SK-N-MC (cell line): Measurements from ENCODE around the gene MET.

Experiments used
- DNase-seq: peaks from one replicate; pipeline ENCODE4 v3.0.0-alpha.2; 2011; ENCODE audit warnings: low read depth, low spot score
- H3K27ac ChIP-seq: fragments of 200-600 bp; sonication (generic); 2 replicates; pipeline ENCODE4 v1.5.1; 2016; ENCODE audit warnings: mixed run types
- H3K36me3 ChIP-seq: fragments of 200-600 bp; sonication (generic); 2 replicates; pipeline ENCODE4 v1.6.1; 2017; ENCODE audit warnings: antibody characterized with exemption, low read length, mixed read lengths; ENCODE audit not compliant: insufficient read depth
- H3K4me3 ChIP-seq: fragments of 200-600 bp; sonication (generic); 2 replicates; pipeline ENCODE4 v1.5.1; 2016
- H3K9ac ChIP-seq: fragments of 200-600 bp; sonication (generic); 2 replicates; pipeline ENCODE4 v1.8.0; 2017; ENCODE audit warnings: mixed run types, mixed read lengths; ENCODE audit not compliant: insufficient read length
- H3K9me3 ChIP-seq: fragments of 200-600 bp; sonication (generic); 2 replicates; pipeline ENCODE4 v1.6.1; 2017; ENCODE audit warnings: low read depth, mild to moderate bottlenecking, antibody characterized with exemption, low read length, moderate library complexity, mixed read lengths
- EZH2 ChIP-seq: fragments of 200-600 bp; sonication (generic); IDR thresholded peaks from one replicate; pipeline ENCODE4 v1.6.1; 2017; ENCODE audit warnings: antibody characterized with exemption
- FOXP2 ChIP-seq: optimal IDR thresholded peaks from 2 replicates; pipeline ENCODE3; 2011; ENCODE audit warnings: mild to moderate bottlenecking, moderate library complexity; ENCODE audit not compliant: insufficient read depth; ENCODE audit errors: extremely low read length, control extremely low read depth
- POLR2AphosphoS5 ChIP-seq: IDR thresholded peaks from 2 replicates; pipeline ENCODE4 v1.6.1; 2012; ENCODE audit warnings: mild to moderate bottlenecking, low read depth, low read length, borderline replicate concordance

MET gene

DNA sequence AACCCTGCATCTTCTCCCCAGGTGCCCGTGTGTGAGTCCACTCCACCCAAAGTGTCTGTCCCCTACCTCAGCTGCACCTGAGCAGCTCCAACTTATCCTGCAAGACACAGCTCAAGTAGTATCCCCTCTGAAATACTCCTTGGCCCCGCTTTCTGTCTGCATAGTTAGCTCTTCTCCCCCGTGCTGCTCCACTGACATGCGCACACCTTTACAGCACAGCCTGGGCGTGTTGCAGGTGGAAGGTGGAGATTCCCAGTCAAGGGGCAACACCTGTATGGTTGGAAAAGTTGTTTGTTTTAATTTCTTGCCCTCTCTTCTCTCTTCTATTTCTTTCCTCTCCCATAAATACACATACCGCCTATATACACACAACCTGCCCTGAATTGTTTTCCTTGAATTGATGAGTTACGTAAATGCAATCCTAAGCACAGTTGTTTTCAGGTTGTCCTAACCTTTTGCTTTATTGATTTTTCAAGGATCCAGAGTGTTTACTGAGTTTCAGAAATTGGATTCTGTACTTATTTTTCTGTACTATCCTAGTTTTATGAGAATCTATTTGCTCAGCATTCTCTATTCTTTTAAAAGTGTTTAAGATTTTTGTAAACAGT is 14.9 kb downstream of the MET start:
- no peaks in the 10 kb centered on the region for H3K36me3 ChIP-seq
- H3K27ac ChIP-seq = no peak overlapping the region
- H3K9ac ChIP-seq = no peak overlapping the region
- no peak for DNase-seq
- no peaks in the 10 kb centered on the region for H3K9me3 ChIP-seq
- TF ChIP-seq FOXP2 = no peak
- TF ChIP-seq POLR2AphosphoS5 = no peak
- TF ChIP-seq EZH2 = no peak
- no peak overlapping the region for H3K4me3 ChIP-seq

DNA sequence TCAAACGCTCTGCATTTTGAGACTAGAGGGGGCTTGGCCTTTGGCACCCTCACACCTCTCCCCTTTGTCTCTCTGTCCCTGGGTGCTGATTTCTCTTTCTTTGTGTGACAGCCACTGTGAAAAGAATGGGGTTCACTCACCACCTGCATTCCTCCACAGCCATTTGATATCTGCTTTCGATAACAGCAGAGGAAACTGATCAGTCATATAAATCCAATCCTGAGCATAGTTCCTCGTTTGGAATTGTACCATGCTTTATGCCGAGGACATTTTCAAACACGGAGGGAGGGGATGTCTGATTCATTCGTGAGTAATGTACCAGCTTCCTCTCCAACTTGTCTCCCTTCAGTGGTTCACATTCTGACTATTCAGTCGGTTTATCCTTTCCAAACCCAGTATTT is 15.8 kb downstream of the MET start:
- DNase-seq = no peak
- Histone ChIP-seq H3K27ac (no peak overlapping the region), H3K36me3 (no peaks in the 10 kb centered on the region), H3K4me3 (no peak overlapping the region), H3K9ac (no peak overlapping the region), H3K9me3 (no peaks in the 10 kb centered on the region)
- TF ChIP-seq FOXP2 = no peak
- TF ChIP-seq EZH2 = no peak

DNA sequence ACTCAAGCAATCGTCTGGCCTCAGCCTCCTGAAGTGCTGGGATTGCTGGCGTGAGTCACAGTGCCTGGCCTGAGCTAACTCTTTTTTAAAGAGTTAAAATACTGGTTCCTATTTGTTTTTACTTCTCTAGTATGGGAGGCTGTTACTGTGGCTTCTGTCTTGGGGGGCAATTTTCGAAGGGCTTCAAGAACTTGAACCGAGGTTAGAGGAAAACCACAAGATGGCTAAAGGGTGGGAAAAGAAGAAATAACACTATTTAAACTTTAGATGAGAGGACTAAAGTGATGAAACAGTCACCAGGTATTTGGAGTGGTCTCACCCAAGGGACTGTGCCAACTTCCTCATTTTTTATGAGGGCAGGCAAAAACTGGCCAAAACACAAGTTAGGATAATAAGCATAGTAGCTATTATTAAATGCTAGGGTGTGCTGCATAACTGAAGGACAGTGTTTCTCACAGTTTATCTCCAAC is 17.8 kb downstream of the MET start:
- Histone ChIP-seq H3K4me3 (no peak overlapping the region), H3K9me3 (no peaks in the 10 kb centered on the region)

DNA sequence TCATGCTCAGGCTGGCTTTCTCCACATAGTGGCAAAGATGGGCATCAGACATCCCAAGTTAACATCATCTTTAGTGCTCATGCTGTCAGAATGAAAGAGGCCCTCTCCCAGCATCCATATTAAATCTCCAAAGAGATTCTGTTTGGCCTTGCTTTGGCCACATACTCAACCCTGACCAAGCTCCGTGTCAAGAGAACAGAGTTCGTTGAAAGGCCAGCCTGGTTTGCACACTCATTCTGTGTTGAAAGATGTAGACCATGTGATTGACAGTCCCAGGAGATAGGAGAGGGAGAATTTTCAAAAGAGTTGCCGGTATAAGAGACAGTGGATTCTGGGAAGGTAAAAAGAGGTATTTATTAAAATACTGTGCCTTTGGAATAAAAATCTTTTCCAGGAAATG is 19.7 kb downstream of the MET start:
- Histone ChIP-seq H3K27ac (no peak overlapping the region), H3K9me3 (no peaks in the 10 kb centered on the region), H3K9ac (no peak overlapping the region), H3K4me3 (no peak overlapping the region), H3K36me3 (no peaks in the 10 kb centered on the region; the same call in 1 of the 2 replicates)
- TF ChIP-seq POLR2AphosphoS5 (no peak), EZH2 (no peak), FOXP2 (no peak)
- no peak for DNase-seq

More for the DNA sequence above, 17.8 kb downstream of the MET start:
- DNase-seq = no peak
- Histone ChIP-seq H3K27ac (no peak overlapping the region), H3K36me3 (no peaks in the 10 kb centered on the region), H3K9ac (no peak overlapping the region)
- TF ChIP-seq POLR2AphosphoS5 = no peak
- TF ChIP-seq EZH2 = no peak
- no peak for TF ChIP-seq FOXP2

DNA sequence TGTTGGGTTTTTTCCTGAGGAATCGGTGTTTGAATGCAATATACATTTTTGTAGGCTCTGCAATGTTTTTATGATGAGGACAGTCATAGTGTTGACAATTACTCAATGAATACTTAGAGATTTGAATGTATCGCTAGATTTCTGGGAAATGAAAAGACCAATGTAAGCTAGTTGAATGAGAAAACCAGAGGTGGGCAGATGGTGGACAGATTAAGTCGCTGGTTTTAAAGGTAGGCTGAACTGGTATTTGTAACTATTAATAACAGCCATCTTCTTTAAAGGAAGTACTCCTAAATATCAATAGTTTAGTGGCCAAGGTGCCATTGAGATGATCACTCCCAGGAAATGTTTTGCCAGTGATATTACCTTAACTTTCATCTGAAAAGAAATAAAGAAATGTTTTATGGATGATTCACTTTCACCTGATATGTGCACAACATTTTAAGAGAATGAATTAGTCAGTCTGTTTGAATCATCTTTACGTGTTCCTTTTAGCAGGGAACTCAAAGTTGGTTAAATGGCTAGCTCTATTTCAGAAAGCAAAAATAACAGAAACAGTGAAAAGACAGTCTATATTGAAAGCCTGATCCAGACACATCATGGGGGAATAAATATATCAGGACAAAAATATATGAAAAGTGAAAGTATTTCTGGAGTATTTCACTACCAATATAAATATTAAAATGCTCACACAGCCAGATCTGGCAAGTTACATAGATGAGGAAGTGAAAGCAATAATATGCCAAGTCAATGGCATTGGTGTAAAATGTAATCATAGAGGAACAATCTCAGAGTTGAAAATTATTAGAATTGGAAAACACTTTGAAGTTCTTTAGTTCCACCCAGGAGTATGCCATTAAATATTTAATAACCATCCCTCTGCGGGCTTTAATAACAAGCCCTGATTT is 20.7 kb downstream of the MET start:
- no peak overlapping the region for H3K9ac ChIP-seq
- TF ChIP-seq POLR2AphosphoS5 (no peak), EZH2 (no peak), FOXP2 (no peak)
- H3K9me3 ChIP-seq = no peaks in the 10 kb centered on the region
- H3K36me3 ChIP-seq = no peaks in the 10 kb centered on the region; the same call in 1 of the 2 replicates
- no peak for DNase-seq
- H3K27ac ChIP-seq = no peak overlapping the region
- no peak overlapping the region for H3K4me3 ChIP-seq

DNA sequence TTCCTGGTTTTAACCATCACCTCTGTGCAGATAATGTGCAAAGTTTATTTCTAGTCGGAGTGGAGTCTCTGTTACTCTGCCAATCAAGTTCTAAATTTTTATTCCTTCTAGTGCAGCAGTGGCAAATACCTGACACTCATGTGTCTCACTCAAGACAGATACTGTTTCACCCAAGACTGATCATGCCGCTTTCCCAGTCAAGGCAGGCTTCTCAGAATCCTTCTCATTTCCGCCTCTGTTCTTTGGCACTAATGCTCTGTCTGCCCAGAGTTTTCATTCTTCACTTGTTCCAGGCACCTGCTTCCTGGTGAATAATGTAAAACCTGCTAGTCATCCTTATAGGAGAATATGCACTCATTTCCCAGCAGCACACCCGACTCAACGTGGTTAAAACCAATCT is 24.7 kb downstream of the MET start:
- no peak overlapping the region for H3K27ac ChIP-seq
- H3K9ac ChIP-seq = no peak overlapping the region
- no peaks in the 10 kb centered on the region for H3K9me3 ChIP-seq
- peaks cover 5% of the 10 kb centered on the region; the same call in 1 of the 2 replicates for H3K36me3 ChIP-seq
- no peak for DNase-seq
- TF ChIP-seq POLR2AphosphoS5 = no peak
- TF ChIP-seq FOXP2 = no peak
- TF ChIP-seq EZH2 = no peak
- no peak overlapping the region for H3K4me3 ChIP-seq

DNA sequence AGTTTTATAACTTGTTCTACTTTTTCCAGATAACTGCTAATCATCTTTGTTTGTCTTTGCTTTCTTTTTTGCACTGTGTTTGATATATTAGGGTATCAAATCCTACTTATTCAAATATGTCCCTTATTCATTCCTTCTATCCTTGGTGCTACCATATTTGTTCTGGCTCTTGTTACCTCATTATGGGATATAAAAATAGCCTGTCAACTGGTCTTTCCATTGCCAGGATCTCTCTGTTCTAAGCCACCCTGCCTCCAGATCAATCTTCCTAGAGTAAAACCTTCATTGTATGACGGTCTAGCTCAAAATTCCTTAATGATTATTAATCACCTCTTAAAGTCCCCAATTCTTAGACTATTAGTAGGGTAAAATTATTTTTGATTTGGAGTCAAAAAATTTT is 25.2 kb downstream of the MET start:
- DNase-seq = no peak
- H3K4me3 ChIP-seq = no peak overlapping the region
- H3K27ac ChIP-seq = no peak overlapping the region
- no peak overlapping the region for H3K9ac ChIP-seq
- no peaks in the 10 kb centered on the region for H3K9me3 ChIP-seq
- no peak for TF ChIP-seq POLR2AphosphoS5
- no peak for TF ChIP-seq FOXP2
- no peak for TF ChIP-seq EZH2
- H3K36me3 ChIP-seq = peaks cover 5% of the 10 kb centered on the region; the same call in 1 of the 2 replicates

DNA sequence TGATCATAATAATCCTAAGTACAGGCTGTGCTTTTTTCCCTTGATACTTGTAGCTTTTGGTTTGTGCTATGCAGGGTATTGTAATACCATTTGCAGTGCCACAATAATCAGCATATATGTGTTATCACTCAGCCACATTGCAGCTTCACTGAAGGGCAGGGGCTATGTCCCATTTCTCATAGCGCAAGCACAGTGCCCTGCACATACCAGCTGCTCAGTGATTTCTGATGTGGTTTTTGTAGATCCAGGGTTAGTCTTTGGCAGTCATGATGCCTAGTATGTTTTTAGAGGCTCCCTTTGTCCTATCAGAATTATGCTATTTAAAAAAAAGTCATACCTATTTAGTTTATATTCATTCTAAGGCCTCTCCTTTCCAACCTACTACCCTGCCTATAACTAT is 25.8 kb downstream of the MET start:
- Histone ChIP-seq H3K9me3 (no peaks in the 10 kb centered on the region), H3K27ac (no peak overlapping the region), H3K4me3 (no peak overlapping the region), H3K36me3 (peaks cover 5% of the 10 kb centered on the region; the same call in 1 of the 2 replicates), H3K9ac (no peak overlapping the region)
- TF ChIP-seq POLR2AphosphoS5 = no peak
- no peak for TF ChIP-seq FOXP2
- no peak for TF ChIP-seq EZH2
- DNase-seq = no peak
